ENCODE data around the gene RGL3.
"Not testable (repeated sequence)": the region's sequence is repeated elsewhere in the genome, so short reads cannot be mapped to it uniquely, and the experiment has no call there.

Gene RGL3

GRCh38 chr19:11457115-11457514 lies 38.0 kb upstream of the RGL3 start:
- peak; percentile 12 for DNase-seq (ENCODE audit: insufficient read length)
- no peak for TF ChIP-seq POLR2A (IDR thresholded peaks at IDR 0.05; ENCODE audit: low read depth, low read length)
- no peak for TF ChIP-seq TAF1 (IDR thresholded peaks at IDR 0.05; ENCODE audit: borderline replicate concordance, low read depth, low read length)
- TF ChIP-seq POLR2AphosphoS5 (IDR thresholded peaks at IDR 0.05; ENCODE audit: low read depth, low read length) = no peak
- no peak for FAIRE-seq

- no peak for TF ChIP-seq POLR2AphosphoS5 (IDR thresholded peaks at IDR 0.05; ENCODE audit: low read depth, low read length)
- no peak for TF ChIP-seq TAF1 (IDR thresholded peaks at IDR 0.05; ENCODE audit: borderline replicate concordance, low read depth, low read length)
- TF ChIP-seq POLR2A (IDR thresholded peaks at IDR 0.05; ENCODE audit: low read depth, low read length) = no peak
- DNase-seq (ENCODE audit: insufficient read length) (no peak), FAIRE-seq (no peak)
Measured at GRCh38 chr19:11456659-11457058, 37.5 kb upstream of the RGL3 start.

- DNase-seq (ENCODE audit: insufficient read length); FAIRE-seq: not testable (repeated sequence)
Measured at GRCh38 chr19:11455233-11455554, 36.1 kb upstream of the RGL3 start.

- DNase-seq (ENCODE audit: insufficient read length) (peak; percentile 74), FAIRE-seq (peak; percentile 81)
- 0 out of 2 replicates have a peak, but pooled peaks have one; percentile 19 for TF ChIP-seq POLR2A (IDR thresholded peaks at IDR 0.05; ENCODE audit: low read depth, low read length)
- no peak for TF ChIP-seq POLR2AphosphoS5 (IDR thresholded peaks at IDR 0.05; ENCODE audit: low read depth, low read length)
Measured at GRCh38 chr19:11453468-11454341, 34.6 kb upstream of the RGL3 start.

DNA sequence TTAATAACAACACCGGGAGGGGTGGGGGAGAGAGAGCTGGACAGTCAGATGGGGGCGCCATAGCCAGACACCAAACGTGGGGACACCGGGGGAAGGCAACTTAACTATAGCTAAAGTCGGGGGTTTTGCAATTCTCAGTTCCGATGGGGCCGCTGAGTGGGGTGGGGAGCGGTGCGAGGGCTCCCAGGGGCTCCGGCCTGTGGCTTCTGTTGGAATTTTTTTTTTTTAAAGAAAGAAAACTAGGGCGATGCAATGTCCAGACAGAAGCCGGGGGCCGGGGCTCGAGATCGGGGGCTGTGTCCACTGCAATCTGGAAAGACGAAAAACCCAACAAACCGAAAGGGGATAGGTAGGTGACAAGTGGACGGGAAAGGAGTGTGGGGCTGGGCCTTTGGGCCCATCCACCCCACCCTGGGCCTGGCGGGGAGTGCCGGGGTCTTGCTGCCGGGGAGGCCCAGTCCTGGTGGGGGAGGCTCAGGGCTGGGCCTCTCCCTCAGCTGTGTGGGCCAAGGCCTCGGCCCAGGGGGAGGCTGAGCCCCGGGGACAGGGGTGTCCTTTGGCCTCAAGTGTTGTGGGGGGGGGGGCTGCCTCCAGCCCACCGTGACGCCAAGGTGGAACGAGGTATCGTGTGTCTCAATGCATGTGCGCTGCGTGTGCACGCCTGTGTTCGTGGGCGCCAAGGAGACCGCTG lies 33.7 kb upstream of the RGL3 start:
- FAIRE-seq (peak; percentile 27), DNase-seq (ENCODE audit: insufficient read length) (no peak)
- TF ChIP-seq TAF1 (IDR thresholded peaks at IDR 0.05; ENCODE audit: borderline replicate concordance, low read depth, low read length) (0 out of 2 replicates have a peak, but pooled peaks have one; percentile 30), POLR2A (IDR thresholded peaks at IDR 0.05; ENCODE audit: low read depth, low read length) (no peak), POLR2AphosphoS5 (IDR thresholded peaks at IDR 0.05; ENCODE audit: low read depth, low read length) (no peak)

GRCh38 chr19:11451871-11452619 lies 32.9 kb upstream of the RGL3 start:
- TF ChIP-seq POLR2AphosphoS5 (IDR thresholded peaks at IDR 0.05; ENCODE audit: low read depth, low read length) (no peak), POLR2A (IDR thresholded peaks at IDR 0.05; ENCODE audit: low read depth, low read length) (no peak)
- DNase-seq (ENCODE audit: insufficient read length) (no peak), FAIRE-seq (peak; percentile 82)

DNA sequence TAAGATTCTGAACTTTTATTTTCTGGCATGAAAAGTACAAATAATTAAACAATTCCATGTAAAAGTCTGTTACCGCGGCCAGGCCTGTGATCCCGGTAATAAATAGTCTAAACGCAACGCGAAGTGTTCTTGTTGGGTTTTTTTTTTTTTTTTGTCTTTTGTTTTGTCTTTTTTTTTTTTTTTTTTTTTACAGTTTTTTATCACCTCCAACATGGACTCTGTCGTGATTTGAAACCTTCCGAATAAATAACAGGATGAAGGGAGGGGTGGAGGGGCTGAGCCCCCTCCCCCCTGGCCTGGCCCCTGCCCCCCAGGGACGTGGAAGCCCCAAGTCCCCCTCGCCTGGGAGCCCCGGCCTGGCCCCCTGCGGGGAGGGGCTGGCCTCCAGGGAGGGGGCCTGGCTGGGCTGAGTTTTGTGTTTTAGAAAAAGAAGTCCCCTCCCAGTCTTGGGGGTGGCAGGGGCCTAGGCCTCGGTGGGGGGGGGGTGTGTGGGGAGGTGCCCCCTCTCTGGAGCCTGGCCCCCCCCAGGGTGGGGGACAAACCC lies 32.3 kb upstream of the RGL3 start:
- no peak for TF ChIP-seq TAF1 (IDR thresholded peaks at IDR 0.05; ENCODE audit: borderline replicate concordance, low read depth, low read length)
- no peak for TF ChIP-seq POLR2AphosphoS5 (IDR thresholded peaks at IDR 0.05; ENCODE audit: low read depth, low read length)
- TF ChIP-seq POLR2A (IDR thresholded peaks at IDR 0.05; ENCODE audit: low read depth, low read length) = no peak
- DNase-seq (ENCODE audit: insufficient read length) = no peak
- FAIRE-seq = no peak

DNA sequence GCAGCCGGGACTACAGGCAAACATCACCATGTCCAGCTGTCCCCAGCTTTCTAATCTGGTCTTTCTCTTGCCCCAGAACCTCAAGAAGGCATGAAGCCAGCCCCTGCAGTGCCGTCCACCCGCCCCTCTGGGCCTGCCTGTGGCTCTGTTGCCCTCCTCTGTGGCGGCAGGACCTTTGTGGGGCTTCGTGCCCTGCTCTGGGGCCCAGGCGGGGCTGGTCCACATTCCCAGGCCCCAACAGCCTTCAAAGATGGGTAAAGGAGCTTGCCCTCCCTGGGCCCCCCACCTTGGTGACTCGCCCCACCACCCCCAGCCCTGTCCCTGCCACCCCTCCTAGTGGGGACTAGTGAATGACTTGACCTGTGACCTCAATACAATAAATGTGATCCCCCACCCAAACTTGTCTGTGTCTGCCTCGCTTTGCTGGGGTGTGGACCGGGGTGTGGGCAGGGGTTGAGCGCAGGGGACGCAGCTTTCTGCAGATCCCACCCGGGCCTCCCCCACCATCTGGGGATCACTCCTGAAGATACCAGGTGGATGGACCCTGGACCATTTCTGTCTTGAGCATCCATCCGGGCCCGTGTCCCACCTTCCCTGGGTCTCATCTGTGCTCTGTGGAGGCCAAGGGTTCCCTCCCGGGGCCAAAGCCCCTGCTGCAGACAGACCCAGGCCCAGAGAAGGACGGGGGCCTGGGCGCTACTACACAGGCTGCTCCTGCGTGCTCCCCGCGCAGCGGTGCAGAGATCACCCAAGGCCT lies 31.6 kb upstream of the RGL3 start:
- DNase-seq (ENCODE audit: insufficient read length) (no peak), FAIRE-seq (no peak)
- TF ChIP-seq POLR2A (IDR thresholded peaks at IDR 0.05; ENCODE audit: low read depth, low read length) (0 out of 2 replicates have a peak, but pooled peaks have one; percentile 27), TAF1 (IDR thresholded peaks at IDR 0.05; ENCODE audit: borderline replicate concordance, low read depth, low read length) (no peak)

GRCh38 chr19:11448923-11449554 lies 29.9 kb upstream of the RGL3 start:
- TF ChIP-seq TAF1 (IDR thresholded peaks at IDR 0.05; ENCODE audit: borderline replicate concordance, low read depth, low read length) (no peak), POLR2A (IDR thresholded peaks at IDR 0.05; ENCODE audit: low read depth, low read length) (no peak), POLR2AphosphoS5 (IDR thresholded peaks at IDR 0.05; ENCODE audit: low read depth, low read length) (no peak)
- DNase-seq (ENCODE audit: insufficient read length) (no peak), FAIRE-seq (no peak)

GRCh38 chr19:11448410-11448809 lies 29.3 kb upstream of the RGL3 start:
- no peak for TF ChIP-seq POLR2A (IDR thresholded peaks at IDR 0.05; ENCODE audit: low read depth, low read length)
- DNase-seq (ENCODE audit: insufficient read length) (no peak), FAIRE-seq (no peak)
